Activated naive CD8-positive, alpha-beta T cell treated with anti-CD3 and anti-CD28 coated beads, Interleukin-2, amount 10 ng/mL, durations not matched to agents 7 days and 5 days (primary cell): ENCODE data around the gene ARID4B. TPM values are rescaled to one million over a fixed set of nuclear protein-coding genes. Genes with fewer than 3 reads are reported as not detected.
"Not testable (repeated sequence)": the region's sequence is repeated elsewhere in the genome, so short reads cannot be mapped to it uniquely, and the experiment has no call there.

ENCODE experiments used
- ATAC-seq: fragments of 150-1000 bp; cut with Tn5 transposase; one replicate; pipeline ENCODE4 v1.10.0; 2021; ENCODE audit warnings: low read depth, moderate library complexity
- POLR2A ChIA-PET: fragments of 350-600 bp; sonication (Branson Sonifier 250); formaldehyde crosslinking; loops from one replicate; lab custom pipeline; 2021; ENCODE audit warnings: antibody characterized with exemption; lab: Charles Lee
- DNase-seq: peaks from one replicate; pipeline ENCODE4 v3.0.0; 2021
- H3K27ac Mint-ChIP-seq: one replicate; pipeline ENCODE4 v1.8.0; 2022; ENCODE audit warnings: mild to moderate bottlenecking, mixed read lengths
- H3K27me3 Mint-ChIP-seq: one replicate; pipeline ENCODE4 v1.8.0; 2022; ENCODE audit warnings: mild to moderate bottlenecking, moderate library complexity, mixed read lengths
- H3K36me3 Mint-ChIP-seq: one replicate; pipeline ENCODE4 v1.8.0; 2021; ENCODE audit warnings: mild to moderate bottlenecking, mixed read lengths
- H3K4me1 Mint-ChIP-seq: one replicate; pipeline ENCODE4 v1.8.0; 2021; ENCODE audit warnings: mixed read lengths
- H3K4me3 Mint-ChIP-seq: one replicate; pipeline ENCODE4 v1.8.0; 2022; ENCODE audit warnings: mild to moderate bottlenecking, moderate library complexity, mixed read lengths
- H3K9me3 Mint-ChIP-seq: one replicate; pipeline ENCODE4 v1.8.0; 2021; ENCODE audit warnings: mixed read lengths
- total RNA-seq, 2 experiments: library from RNA; stranded (reverse); gene quantifications; one replicate each; pipeline ENCODE4 v1.2.3, GENCODE V29; 2021

Gene ARID4B
- total RNA-seq, 2 experiments from 2014 or later, result 62.3 to 66.6 TPM

GRCh38 chr1:235160957-235161684, 166.9 kb downstream of the ARID4B start, which contains the start of gene RBM34:
RBM34 (minus strand) TSS chr1:235161250; CDS start chr1:235161226, 24 bp downstream.
- Mint-ChIP-seq H3K27me3 (no peaks in the 10 kb centered on the region), H3K36me3 (peaks cover 19% of the 10 kb centered on the region), H3K4me1 (peaks cover 13% of the 10 kb centered on the region), H3K27ac (peak within 1 kb of the TSS; percentile 97), H3K4me3 (peak within 1 kb of the TSS; percentile 98), H3K9me3 (no peaks in the 10 kb centered on the region)
- peak; percentile 83 for ATAC-seq
- peak; percentile 95 for DNase-seq
- POLR2A ChIA-PET, result interaction anchor here (0.6 to 2.2 kb wide), 25 partner anchors 11 to 343 kb away, joined by 3 to 18 read pairs (median 4); partner anchors contain the start of genes ARID4B, B3GALNT2, GGPS1 and TOMM20

DNA sequence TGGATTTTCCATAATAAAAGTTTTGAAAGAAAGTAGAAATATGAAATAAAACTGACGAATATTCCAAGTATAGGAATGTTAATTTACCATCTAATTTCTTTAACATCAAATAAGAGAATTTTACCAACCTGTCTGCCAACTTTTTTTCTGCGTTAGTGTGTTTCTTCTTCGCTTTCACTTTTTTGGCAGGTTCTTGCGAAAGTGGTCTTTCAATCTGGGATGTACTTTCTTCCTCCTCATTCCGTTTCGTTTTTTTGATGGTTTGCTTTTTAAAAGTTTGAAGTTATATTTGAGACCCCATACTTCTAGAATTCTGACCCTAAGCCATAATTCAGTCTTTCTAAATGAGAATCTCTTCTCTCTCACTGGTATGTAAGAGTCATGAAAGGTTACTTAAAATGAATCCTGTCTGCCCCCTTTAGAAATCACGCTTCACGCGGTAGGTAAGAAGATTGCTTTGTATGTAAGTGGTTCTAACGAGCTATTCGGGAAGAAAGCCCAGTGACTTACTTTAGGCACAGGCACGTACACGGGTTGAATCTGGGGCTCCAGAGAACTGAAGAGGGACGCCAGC, 167.5 kb downstream of the ARID4B start:
- DNase-seq (no peak), ATAC-seq (peak; percentile 65)
- Mint-ChIP-seq H3K4me1 (peaks cover 14% of the 10 kb centered on the region), H3K4me3 (peak overlapping the region; percentile 98), H3K27me3 (no peaks in the 10 kb centered on the region), H3K27ac (peak overlapping the region; percentile 97), H3K36me3 (peaks cover 18% of the 10 kb centered on the region), H3K9me3 (no peaks in the 10 kb centered on the region)
- POLR2A ChIA-PET, result interaction anchor here (0.7 to 2.2 kb wide), 24 partner anchors 10 to 344 kb away, joined by 3 to 18 read pairs (median 4); partner anchors contain the start of genes ARID4B, B3GALNT2, GGPS1 and TOMM20

DNA sequence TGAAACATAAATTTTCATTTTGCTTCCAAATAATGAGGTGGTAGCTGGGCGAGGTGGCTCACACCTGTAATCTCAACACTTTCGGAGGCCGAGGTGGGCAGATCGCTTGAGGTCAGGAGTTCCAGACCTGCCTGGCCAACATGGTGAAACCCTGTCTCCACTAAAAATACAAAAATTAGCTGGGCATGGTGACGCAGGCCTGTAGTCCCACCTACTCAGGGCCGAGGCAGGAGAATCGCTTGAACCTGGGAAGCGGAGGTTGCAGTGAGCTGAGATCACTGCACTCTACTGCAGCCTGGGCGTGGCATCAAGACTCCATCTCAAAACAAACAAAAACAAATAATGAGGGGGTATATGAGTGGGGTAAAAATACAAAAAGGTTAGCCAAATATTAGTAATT, 168.0 kb downstream of the ARID4B start:
- Mint-ChIP-seq H3K27ac (peak overlapping the region; percentile 82), H3K36me3 (peaks cover 18% of the 10 kb centered on the region), H3K4me1 (peaks cover 15% of the 10 kb centered on the region), H3K4me3 (peak overlapping the region; percentile 98)
- H3K9me3 Mint-ChIP-seq, DNase-seq, ATAC-seq, H3K27me3 Mint-ChIP-seq: not testable (repeated sequence)
- POLR2A ChIA-PET, result interaction anchor here (1.9 to 2.2 kb wide), 2 partner anchors 32 to 169 kb away, joined by 9 to 18 read pairs; partner anchors contain the start of genes ARID4B, GGPS1 and TOMM20

DNA sequence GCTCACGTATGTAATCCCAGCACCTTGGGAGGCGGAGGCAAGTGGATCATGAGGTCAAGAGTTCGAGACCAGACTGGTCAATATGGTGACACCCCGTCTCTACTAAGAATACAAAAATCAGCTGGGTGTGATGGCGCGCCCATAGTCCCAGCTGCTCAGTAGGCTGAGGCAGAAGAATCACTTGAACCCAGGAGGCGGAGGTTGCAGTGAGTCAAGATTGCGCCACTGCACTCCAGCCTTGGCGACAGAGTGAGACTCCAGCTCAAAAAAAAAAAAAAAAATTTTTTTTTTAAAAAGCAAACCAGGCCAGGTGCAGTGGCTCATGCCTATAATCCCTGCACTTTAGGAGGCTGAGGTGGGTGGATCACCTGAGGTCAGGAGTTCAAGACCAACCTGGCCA, 168.7 kb downstream of the ARID4B start:
- Mint-ChIP-seq H3K4me1 (peaks cover 18% of the 10 kb centered on the region), H3K36me3 (peaks cover 18% of the 10 kb centered on the region), H3K4me3 (peak overlapping the region; percentile 98)
- not testable (repeated sequence) for DNase-seq, ATAC-seq, H3K9me3 Mint-ChIP-seq, H3K27me3 Mint-ChIP-seq, H3K27ac Mint-ChIP-seq
- POLR2A ChIA-PET, result interaction anchor here (0.7 to 2.2 kb wide), 3 partner anchors 13 to 98 kb away, joined by 3 to 18 read pairs (median 4); partner anchors contain the start of gene TOMM20

GRCh38 chr1:235158680-235159079, 169.3 kb downstream of the ARID4B start:
- Mint-ChIP-seq H3K27me3 (no peaks in the 10 kb centered on the region), H3K9me3 (no peaks in the 10 kb centered on the region), H3K27ac (peak overlapping the region; percentile 32), H3K4me3 (no peak overlapping the region), H3K36me3 (peaks cover 20% of the 10 kb centered on the region), H3K4me1 (peaks cover 20% of the 10 kb centered on the region)
- ATAC-seq, result no peak
- DNase-seq, result no peak
- POLR2A ChIA-PET, result interaction anchor here (0.6 to 0.9 kb wide), 3 partner anchors 13 to 126 kb away, joined by 3 to 4 read pairs (median 3); no protein-coding TSS in a partner anchor

- H3K27me3 Mint-ChIP-seq, result no peaks in the 10 kb centered on the region
- H3K27ac Mint-ChIP-seq, result no peak overlapping the region
- ATAC-seq, result no peak
- H3K9me3 Mint-ChIP-seq, result no peaks in the 10 kb centered on the region
- peaks cover 21% of the 10 kb centered on the region for H3K4me1 Mint-ChIP-seq
- POLR2A ChIA-PET, result no interaction called here
- peaks cover 23% of the 10 kb centered on the region for H3K36me3 Mint-ChIP-seq
- H3K4me3 Mint-ChIP-seq, result no peak overlapping the region
- DNase-seq, result no peak
Measured at GRCh38 chr1:235157150-235157549, 170.8 kb downstream of the ARID4B start.

DNA sequence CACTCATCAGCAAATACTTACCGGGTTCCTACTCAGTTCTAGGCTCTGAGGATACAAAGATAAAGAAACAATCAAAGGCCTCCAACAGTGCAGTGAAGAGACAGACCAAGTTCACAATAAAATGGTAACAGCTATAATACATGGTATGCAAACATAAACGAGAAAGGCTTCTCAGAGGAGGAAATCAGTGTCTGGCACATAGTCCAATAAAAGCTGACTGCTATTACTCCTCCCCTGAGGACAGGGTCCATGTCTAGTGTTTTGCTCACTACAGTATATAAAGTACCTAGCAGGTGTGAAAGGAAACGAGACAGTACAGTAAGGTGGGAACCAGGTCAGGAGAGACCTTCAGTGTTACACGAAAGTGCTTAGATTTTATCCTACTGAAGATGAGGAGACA, 171.2 kb downstream of the ARID4B start:
- H3K36me3 Mint-ChIP-seq, result peaks cover 23% of the 10 kb centered on the region
- ATAC-seq (no peak), DNase-seq (no peak)
- H3K27me3 Mint-ChIP-seq, result no peaks in the 10 kb centered on the region
- peaks cover 19% of the 10 kb centered on the region for H3K4me1 Mint-ChIP-seq
- H3K27ac Mint-ChIP-seq, result no peak overlapping the region
- no peaks in the 10 kb centered on the region for H3K9me3 Mint-ChIP-seq
- H3K4me3 Mint-ChIP-seq, result no peak overlapping the region
- POLR2A ChIA-PET, result no interaction called here

- peaks cover 26% of the 10 kb centered on the region for H3K36me3 Mint-ChIP-seq
Measured at GRCh38 chr1:235156265-235156664, 171.7 kb downstream of the ARID4B start.

GRCh38 chr1:235152235-235152634, 175.7 kb downstream of the ARID4B start:
- Mint-ChIP-seq H3K4me3 (no peak overlapping the region), H3K27me3 (no peaks in the 10 kb centered on the region), H3K27ac (no peak overlapping the region), H3K9me3 (no peaks in the 10 kb centered on the region), H3K4me1 (peaks cover 27% of the 10 kb centered on the region), H3K36me3 (peaks cover 32% of the 10 kb centered on the region)
- POLR2A ChIA-PET, result interaction anchor here (1.4 kb wide), 1 partner anchor 14 kb away, joined by 4 read pairs; no protein-coding TSS in a partner anchor
- DNase-seq, result no peak
- ATAC-seq, result no peak

More at GRCh38 chr1:235156265-235156664, 171.7 kb downstream of the ARID4B start:
- Mint-ChIP-seq H3K27me3 (no peaks in the 10 kb centered on the region), H3K9me3 (no peaks in the 10 kb centered on the region), H3K4me3 (no peak overlapping the region), H3K27ac (no peak overlapping the region), H3K4me1 (peaks cover 21% of the 10 kb centered on the region)
- POLR2A ChIA-PET, result interaction anchor here (0.6 kb wide), 1 partner anchor 9 kb away, joined by 4 read pairs; no protein-coding TSS in a partner anchor
- DNase-seq (no peak), ATAC-seq (no peak)

- ATAC-seq (no peak), DNase-seq (no peak)
- Mint-ChIP-seq H3K27ac (peak overlapping the region; percentile 24), H3K36me3 (peaks cover 35% of the 10 kb centered on the region), H3K4me1 (peaks cover 26% of the 10 kb centered on the region), H3K27me3 (no peaks in the 10 kb centered on the region), H3K9me3 (no peaks in the 10 kb centered on the region), H3K4me3 (no peak overlapping the region)
- POLR2A ChIA-PET, result no interaction called here
Measured at GRCh38 chr1:235151033-235151432, 176.9 kb downstream of the ARID4B start.

DNA sequence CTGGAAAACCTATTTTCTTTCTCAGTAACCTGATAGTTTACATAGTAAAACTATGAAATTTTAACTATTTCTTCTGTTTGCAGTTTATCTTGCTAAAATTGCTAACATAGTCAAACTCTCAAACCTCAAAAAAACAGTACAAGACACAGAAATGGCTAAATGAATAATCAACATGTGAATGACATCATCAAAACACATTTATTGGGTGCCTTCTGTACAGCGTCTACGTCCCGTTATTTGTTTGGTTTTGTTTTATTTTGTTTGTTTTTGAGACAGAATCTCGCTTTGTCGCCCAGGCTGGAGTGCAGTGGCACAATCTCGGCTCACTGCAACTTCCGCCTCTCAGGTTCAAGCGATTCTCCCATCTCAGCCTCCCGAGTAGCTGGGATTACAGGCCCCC, 178.2 kb downstream of the ARID4B start:
- peaks cover 24% of the 10 kb centered on the region for H3K4me1 Mint-ChIP-seq
- ATAC-seq, result no peak
- no peaks in the 10 kb centered on the region for H3K27me3 Mint-ChIP-seq

GRCh38 chr1:235147269-235147668, 180.7 kb downstream of the ARID4B start:
- Mint-ChIP-seq H3K27ac (no peak overlapping the region), H3K4me3 (no peak overlapping the region), H3K9me3 (no peaks in the 10 kb centered on the region), H3K27me3 (no peaks in the 10 kb centered on the region), H3K4me1 (peaks cover 17% of the 10 kb centered on the region), H3K36me3 (peaks cover 38% of the 10 kb centered on the region)
- ATAC-seq, result no peak
- POLR2A ChIA-PET, result interaction anchor here (0.9 kb wide), 1 partner anchor 9 kb away, joined by 4 read pairs; no protein-coding TSS in a partner anchor
- DNase-seq, result no peak

More for the DNA sequence above, 178.2 kb downstream of the ARID4B start:
- H3K4me3 Mint-ChIP-seq, result no peak overlapping the region
- no peak for DNase-seq
- POLR2A ChIA-PET, result interaction anchor here (1.3 kb wide), 1 partner anchor 11 kb away, joined by 4 read pairs; the partner anchor contains the start of gene RBM34
- no peak overlapping the region for H3K27ac Mint-ChIP-seq
- peaks cover 38% of the 10 kb centered on the region for H3K36me3 Mint-ChIP-seq
- H3K9me3 Mint-ChIP-seq, result no peaks in the 10 kb centered on the region

DNA sequence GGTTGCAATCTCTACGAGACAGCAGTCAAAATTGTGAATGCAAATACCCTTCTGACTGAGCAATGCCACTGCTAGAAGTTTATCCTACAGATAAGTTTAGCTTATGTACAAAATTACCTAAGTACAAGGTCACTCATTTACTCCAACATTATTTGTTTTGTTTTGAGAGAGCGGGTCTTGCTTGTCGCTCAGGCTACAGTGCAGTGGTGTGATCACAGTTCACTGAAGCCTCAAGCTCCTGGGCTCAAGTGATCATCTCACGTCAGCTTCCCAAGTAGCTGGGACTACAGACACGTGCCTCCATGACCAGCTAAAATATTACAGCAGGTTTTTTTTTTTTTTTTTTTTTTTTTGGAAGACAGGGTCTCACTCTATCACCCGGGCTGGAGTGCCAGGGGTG, 182.3 kb downstream of the ARID4B start:
- H3K4me3 Mint-ChIP-seq, result no peak overlapping the region
- H3K27ac Mint-ChIP-seq, result no peak overlapping the region
- peaks cover 8% of the 10 kb centered on the region for H3K4me1 Mint-ChIP-seq
- no peak for ATAC-seq
- DNase-seq, result no peak
- POLR2A ChIA-PET, result interaction anchor here (0.7 to 1.1 kb wide), 4 partner anchors 14 to 27 kb away, joined by 3 to 4 read pairs (median 4); partner anchors contain the start of genes RBM34 and TOMM20
- H3K9me3 Mint-ChIP-seq, result no peaks in the 10 kb centered on the region
- no peaks in the 10 kb centered on the region for H3K27me3 Mint-ChIP-seq
- H3K36me3 Mint-ChIP-seq, result peaks cover 37% of the 10 kb centered on the region
